ENCODE results near the gene C2CD3. TPM values are rescaled to one million over a fixed set of nuclear protein-coding genes. Genes with fewer than 3 reads are reported as not detected.

The C2CD3 gene, protein sequence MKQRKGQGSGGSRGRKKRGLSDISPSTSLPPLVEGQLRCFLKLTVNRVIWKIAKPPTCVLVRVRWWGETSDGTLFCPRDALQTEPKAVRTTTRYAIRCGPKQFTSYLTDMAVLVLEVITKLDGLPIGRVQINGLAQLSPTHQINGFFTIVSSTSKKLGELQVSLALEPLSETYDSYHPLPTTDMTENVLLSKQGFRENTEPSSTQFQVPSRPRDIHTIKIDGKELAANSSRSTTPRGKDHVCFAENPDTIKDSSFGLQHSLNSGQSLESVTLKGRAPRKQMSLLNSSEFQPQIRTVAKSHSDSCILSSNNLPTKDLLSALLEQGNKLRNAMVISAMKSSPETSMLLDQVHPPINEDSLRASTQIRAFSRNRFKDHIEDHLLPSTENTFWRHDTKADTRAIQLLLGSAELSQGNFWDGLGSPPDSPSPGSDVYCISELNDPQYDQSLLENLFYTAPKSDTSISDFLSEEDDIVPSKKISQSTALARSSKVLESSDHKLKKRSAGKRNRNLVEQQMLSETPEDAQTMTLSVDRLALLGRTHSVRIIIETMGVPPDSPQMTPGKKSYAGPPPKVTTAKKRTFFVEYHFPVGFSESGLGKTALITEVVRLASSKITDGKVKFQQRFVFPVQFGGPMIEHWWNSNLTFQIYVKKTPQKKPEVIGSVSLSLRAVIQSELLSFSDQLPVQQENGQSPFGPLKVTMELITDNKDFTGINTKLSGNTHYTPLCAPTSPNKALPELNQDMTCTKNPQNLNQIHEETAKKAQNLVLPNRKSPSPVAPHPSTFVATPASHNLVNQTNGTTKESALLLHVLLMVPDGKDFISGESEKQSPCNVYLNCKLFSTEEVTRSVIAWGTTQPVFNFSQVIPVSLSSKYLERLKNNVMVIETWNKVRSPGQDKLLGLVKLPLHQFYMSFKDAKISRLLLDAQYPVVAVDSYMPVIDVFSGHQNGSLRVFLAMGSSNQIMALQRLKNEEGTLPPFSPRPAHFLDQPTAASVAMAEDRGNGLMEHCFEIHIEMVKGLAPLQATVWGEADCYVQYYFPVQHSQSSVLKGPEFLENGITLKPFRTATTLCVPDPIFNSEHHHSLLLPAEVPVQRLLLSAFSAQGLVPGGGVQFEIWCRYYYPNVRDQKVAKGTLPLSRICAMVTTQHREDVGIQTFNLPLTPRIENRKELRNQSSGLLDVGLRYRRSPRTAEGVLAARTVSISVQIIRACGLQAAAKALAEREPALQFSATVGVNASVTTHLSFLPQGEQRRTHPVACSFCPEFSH (N-terminal part only)
- total RNA-seq, result 10 to 100 TPM; 25.2 to 29.8 TPM
- polyA plus RNA-seq (ENCODE audit: insufficient read length in 6 of 6), result 10 to 100 TPM; 22.8 to 34.5 (median 27.5) TPM
- long read RNA-seq, donor 1, partial matches to known transcripts, result 5 of 6 reads
- long read RNA-seq, donor 1, other reads (novel, unspliced or antisense), result 0 of 6 reads
- long read RNA-seq, donor 2, partial matches to known transcripts, result 0 of 1 reads
- long read RNA-seq, donor 2, other reads (novel, unspliced or antisense), result 0 of 1 reads
- long read RNA-seq, donor 3, result 0 reads
- long read RNA-seq, donor 4, result 0 reads
- long read RNA-seq, donor 5, partial matches to known transcripts, result 0 of 19 reads
- long read RNA-seq, donor 5, other reads (novel, unspliced or antisense), result 19 of 19 reads
- long read RNA-seq, donor 6, partial matches to known transcripts, result 0 of 1 reads
- long read RNA-seq, donor 6, other reads (novel, unspliced or antisense), result 0 of 1 reads
- long read RNA-seq, donor 7, result 0 reads
- long read RNA-seq, donor 8, result 0 reads
- long read RNA-seq, donor 9, result 0 reads
- long read RNA-seq, donor 10, partial matches to known transcripts, result 1 of 5 reads
- long read RNA-seq, donor 10, other reads (novel, unspliced or antisense), result 4 of 5 reads
- long read RNA-seq, donor 11, partial matches to known transcripts, result 5 of 5 reads
- long read RNA-seq, donor 11, other reads (novel, unspliced or antisense), result 0 of 5 reads
- long read RNA-seq, donor 12, partial matches to known transcripts, result 0 of 1 reads
- long read RNA-seq, donor 12, other reads (novel, unspliced or antisense), result 0 of 1 reads

GRCh38 chr11:74170694-74171629 lies at the start of gene C2CD3, which contains the start of gene PPME1:
TSS of gene C2CD3 (minus strand) at chr11:74171002. CDS start at chr11:74170792, 210 bp downstream.
TSS of gene PPME1 (plus strand) at chr11:74171289. CDS start at chr11:74171422, 133 bp downstream.
- intact Hi-C loops (cut with DNase I), result no loop called here
- peak; percentile 95 for ATAC-seq
- Histone ChIP-seq H3K9me3 (no peaks in the 10 kb centered on the region), H3K27me3 (no peaks in the 10 kb centered on the region), H3K4me1 (peaks cover 18 to 41% of the 10 kb centered on the region in 2 donors), H3K36me3 (peaks cover 0 to 24% of the 10 kb centered on the region in 2 donors), H3K27ac (peak within 1 kb of the TSS; percentile 81 to 95), H3K4me3 (peak within 1 kb of the TSS; percentile 62 to 71)
- TF ChIP-seq CTCF (IDR thresholded peaks at IDR 0.05), result peak in 1 of 2 donors; percentile 31
- DNase-seq, result peak; percentile 98 to 100 (median 99)

- DNase-seq (peak in 1 of 4 donors; percentile 5), ATAC-seq (no peak)
- H3K4me3 ChIP-seq, result no peak overlapping the region
- H3K27ac ChIP-seq, result no peak overlapping the region
- peaks cover 0 to 8% of the 10 kb centered on the region in 2 donors for H3K36me3 ChIP-seq
- no peaks in the 10 kb centered on the region for H3K9me3 ChIP-seq
- no peak for TF ChIP-seq CTCF (IDR thresholded peaks at IDR 0.05)
- no peaks in the 10 kb centered on the region for H3K27me3 ChIP-seq
- H3K4me1 ChIP-seq, result no peaks in the 10 kb centered on the region
- intact Hi-C loops (cut with DNase I), result no loop called here
Observed at GRCh38 chr11:74220376-74220775, 49.6 kb upstream of the C2CD3 start.

GRCh38 chr11:74212533-74212932 lies 41.7 kb upstream of the C2CD3 start:
- Histone ChIP-seq H3K27me3 (no peaks in the 10 kb centered on the region), H3K36me3 (peaks cover 0 to 64% of the 10 kb centered on the region in 2 donors), H3K4me3 (no peak overlapping the region), H3K4me1 (no peaks in the 10 kb centered on the region), H3K9me3 (peaks cover 0 to 4% of the 10 kb centered on the region in 2 donors), H3K27ac (no peak overlapping the region)
- DNase-seq, result no peak
- intact Hi-C loops (cut with DNase I), result no loop called here
- ATAC-seq, result no peak
- TF ChIP-seq CTCF (IDR thresholded peaks at IDR 0.05), result no peak

Data from left lung (tissue), 14 donors.